ENCODE data around the gene MACROD2. TPM values are rescaled to one million over a fixed set of nuclear protein-coding genes. Genes with fewer than 3 reads are reported as not detected.

The MACROD2 gene
- polyA plus RNA-seq, 1 donor from 2014 or later = 23.2 TPM

GRCh38 chr20:15047042-15047441, 1051.7 kb downstream of the MACROD2 start:
- H3K36me3 ChIP-seq (ENCODE audit: insufficient read depth, low read length) = no peaks in the 10 kb centered on the region
- H3K9ac ChIP-seq (ENCODE audit: low read length) = no peak overlapping the region
- H3K9me2 ChIP-seq (ENCODE audit: insufficient read depth, low read length) = no peaks in the 10 kb centered on the region
- no peak overlapping the region for H3K4me2 ChIP-seq (ENCODE audit: low read length)
- no peaks in the 10 kb centered on the region for H4K20me1 ChIP-seq (ENCODE audit: insufficient read depth)
- no peaks in the 10 kb centered on the region for H3K9me3 ChIP-seq (ENCODE audit: low read length)
- H3F3A ChIP-seq (ENCODE audit: insufficient read depth, low read length, poor library complexity, severe bottlenecking) = no peaks in the 10 kb centered on the region
- no peak overlapping the region for H3K27ac ChIP-seq (ENCODE audit: low read length)
- H3K4me3 ChIP-seq (ENCODE audit: low read length) = no peak overlapping the region
- no peaks in the 10 kb centered on the region for H3K79me2 ChIP-seq (replicated peaks; ENCODE audit: insufficient read depth, low read length)
- no peak overlapping the region for H2AFZ ChIP-seq (ENCODE audit: low read depth, low read length)
- H3K27me3 ChIP-seq (ENCODE audit: insufficient read depth, low read depth, low read length) = no peaks in the 10 kb centered on the region
- TF ChIP-seq REST (IDR thresholded peaks at IDR 0.05; ENCODE audit: borderline replicate concordance) (no peak), EP300 (conservative IDR thresholded peaks at IDR 0.05; ENCODE audit: poor library complexity, severe bottlenecking) (no peak)

GRCh38 chr20:15047601-15048000, 1052.3 kb downstream of the MACROD2 start:
- Histone ChIP-seq H3K9me2 (ENCODE audit: insufficient read depth, low read length) (no peaks in the 10 kb centered on the region), H3K4me2 (ENCODE audit: low read length) (no peak overlapping the region), H3K4me3 (ENCODE audit: low read length) (no peak overlapping the region), H3K36me3 (ENCODE audit: insufficient read depth, low read length) (no peaks in the 10 kb centered on the region), H3K79me2 (replicated peaks; ENCODE audit: insufficient read depth, low read length) (no peaks in the 10 kb centered on the region), H2AFZ (ENCODE audit: low read depth, low read length) (no peak overlapping the region), H3K9me3 (ENCODE audit: low read length) (no peaks in the 10 kb centered on the region), H3K27me3 (ENCODE audit: insufficient read depth, low read depth, low read length) (no peaks in the 10 kb centered on the region), H3K9ac (ENCODE audit: low read length) (no peak overlapping the region), H3F3A (ENCODE audit: insufficient read depth, low read length, poor library complexity, severe bottlenecking) (no peaks in the 10 kb centered on the region), H4K20me1 (ENCODE audit: insufficient read depth) (no peaks in the 10 kb centered on the region), H3K27ac (ENCODE audit: low read length) (no peak overlapping the region)
- TF ChIP-seq SMC3 (conservative IDR thresholded peaks at IDR 0.05; ENCODE audit: poor library complexity) (no peak), TAF1 (IDR thresholded peaks at IDR 0.05; ENCODE audit: low read depth) (no peak), REST (IDR thresholded peaks at IDR 0.05; ENCODE audit: borderline replicate concordance) (no peak), CTCF (IDR thresholded peaks at IDR 0.05; ENCODE audit: poor library complexity, severe bottlenecking) (no peak), EZH2 (IDR thresholded peaks at IDR 0.05; ENCODE audit: borderline replicate concordance, insufficient read depth, low read length, poor library complexity, severe bottlenecking) (no peak), POLR2AphosphoS5 (IDR thresholded peaks at IDR 0.05) (no peak), MXI1 (conservative IDR thresholded peaks at IDR 0.05; ENCODE audit: poor library complexity, severe bottlenecking) (no peak), RAD21 (conservative IDR thresholded peaks at IDR 0.05) (no peak), EP300 (conservative IDR thresholded peaks at IDR 0.05; ENCODE audit: poor library complexity, severe bottlenecking) (no peak)
